22Rv1 (cell line): ENCODE measurements around the gene IPO7.

Experiments used
- ZFX ChIP-seq: fragments of 450-650 bp; IDR thresholded peaks from 2 replicates; pipeline ENCODE4 v1.6.1; 2017; ENCODE audit warnings: antibody characterized with exemption, borderline replicate concordance
- TF ChIP-seq, protein P1 (sequence below): fragments of 450-650 bp; IDR thresholded peaks from 2 replicates; pipeline ENCODE4 v1.5.1; 2017; ENCODE audit warnings: mild to moderate bottlenecking

DNA sequence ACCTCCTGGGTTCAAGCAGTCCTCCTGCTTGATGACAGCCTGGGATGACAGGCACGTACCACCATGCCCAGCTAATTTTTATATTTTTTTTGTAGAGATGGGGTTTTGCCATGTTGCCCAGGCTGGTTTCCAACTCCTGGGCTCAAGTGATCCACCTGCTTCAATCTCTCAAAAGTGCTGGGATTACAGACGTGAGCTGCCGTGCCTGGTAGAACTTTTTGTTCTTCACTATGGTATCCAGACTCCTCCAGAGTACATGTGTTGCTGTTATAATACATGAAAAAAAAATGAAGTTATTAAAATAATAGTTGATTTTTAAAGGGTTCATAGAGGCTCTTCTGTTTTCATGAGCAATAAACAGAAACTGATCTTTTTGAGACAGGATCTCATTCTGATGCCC lies 105.9 kb downstream of the IPO7 start:
- TF ChIP-seq, protein P1, sequence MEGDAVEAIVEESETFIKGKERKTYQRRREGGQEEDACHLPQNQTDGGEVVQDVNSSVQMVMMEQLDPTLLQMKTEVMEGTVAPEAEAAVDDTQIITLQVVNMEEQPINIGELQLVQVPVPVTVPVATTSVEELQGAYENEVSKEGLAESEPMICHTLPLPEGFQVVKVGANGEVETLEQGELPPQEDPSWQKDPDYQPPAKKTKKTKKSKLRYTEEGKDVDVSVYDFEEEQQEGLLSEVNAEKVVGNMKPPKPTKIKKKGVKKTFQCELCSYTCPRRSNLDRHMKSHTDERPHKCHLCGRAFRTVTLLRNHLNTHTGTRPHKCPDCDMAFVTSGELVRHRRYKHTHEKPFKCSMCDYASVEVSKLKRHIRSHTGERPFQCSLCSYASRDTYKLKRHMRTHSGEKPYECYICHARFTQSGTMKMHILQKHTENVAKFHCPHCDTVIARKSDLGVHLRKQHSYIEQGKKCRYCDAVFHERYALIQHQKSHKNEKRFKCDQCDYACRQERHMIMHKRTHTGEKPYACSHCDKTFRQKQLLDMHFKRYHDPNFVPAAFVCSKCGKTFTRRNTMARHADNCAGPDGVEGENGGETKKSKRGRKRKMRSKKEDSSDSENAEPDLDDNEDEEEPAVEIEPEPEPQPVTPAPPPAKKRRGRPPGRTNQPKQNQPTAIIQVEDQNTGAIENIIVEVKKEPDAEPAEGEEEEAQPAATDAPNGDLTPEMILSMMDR = no peak
- no peak for TF ChIP-seq ZFX
